ENCODE data around the gene PLIN1. TPM values are rescaled to one million over a fixed set of nuclear protein-coding genes. Genes with fewer than 3 reads are reported as not detected.

Gene PLIN1
- total and polyA plus RNA-seq, 10 of the 15 experiments (the other 5 are each of a cell fraction or from before 2014, with no cell fraction given), result 0.05 to 0.13 (median 0.09) TPM; not detected in 6

DNA sequence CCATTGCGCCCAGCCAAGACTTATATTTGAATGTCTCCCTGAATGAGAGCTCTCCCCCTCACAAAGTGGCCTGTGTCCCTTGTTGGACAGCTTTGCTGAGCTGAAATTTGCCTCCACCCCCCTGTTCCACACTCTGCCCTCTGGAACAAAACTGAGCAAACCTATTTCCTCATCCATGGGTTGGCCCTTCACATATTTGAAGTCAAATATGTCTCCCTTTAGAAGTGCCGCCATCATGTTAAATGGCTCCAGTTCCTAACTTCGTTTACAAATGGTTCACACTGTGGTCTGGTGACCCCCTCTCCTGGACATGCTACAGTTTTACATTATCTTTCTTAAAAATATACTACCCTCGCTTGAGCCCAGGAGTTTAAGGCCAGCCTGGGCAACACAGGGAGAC lies 4.6 kb downstream of the PLIN1 start (continued):
- TF ChIP-seq, protein P1, sequence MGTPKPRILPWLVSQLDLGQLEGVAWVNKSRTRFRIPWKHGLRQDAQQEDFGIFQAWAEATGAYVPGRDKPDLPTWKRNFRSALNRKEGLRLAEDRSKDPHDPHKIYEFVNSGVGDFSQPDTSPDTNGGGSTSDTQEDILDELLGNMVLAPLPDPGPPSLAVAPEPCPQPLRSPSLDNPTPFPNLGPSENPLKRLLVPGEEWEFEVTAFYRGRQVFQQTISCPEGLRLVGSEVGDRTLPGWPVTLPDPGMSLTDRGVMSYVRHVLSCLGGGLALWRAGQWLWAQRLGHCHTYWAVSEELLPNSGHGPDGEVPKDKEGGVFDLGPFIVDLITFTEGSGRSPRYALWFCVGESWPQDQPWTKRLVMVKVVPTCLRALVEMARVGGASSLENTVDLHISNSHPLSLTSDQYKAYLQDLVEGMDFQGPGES (IDR thresholded peaks at IDR 0.05), result no peak
- TF ChIP-seq EZH2 (IDR thresholded peaks at IDR 0.05; ENCODE audit: borderline replicate concordance, control insufficient read depth, low read depth, low read length) (no peak), NR2F1 (conservative IDR thresholded peaks at IDR 0.05) (no peak), MAX (IDR thresholded peaks at IDR 0.05; ENCODE audit: low read depth, low read length) (no peak), SIX5 (IDR thresholded peaks at IDR 0.05; ENCODE audit: low read depth, low read length, severe bottlenecking) (no peak)

GRCh38 chr15:89673165-89673512 lies 6.0 kb downstream of the PLIN1 start:
- H3K27me3 ChIP-seq (replicated peaks in 1 of 2; ENCODE audit: control insufficient read depth in 2 of 2, insufficient read depth in 2 of 2, low read length in 1 of 2), result no peaks in the 10 kb centered on the region
- ChIA-PET SMC1A (ENCODE audit: uncharacterized antibody, unreplicated experiment) (no interaction called here), RAD21 (ENCODE audit: unreplicated experiment) (interaction anchor here (1.5 kb wide), 1 partner anchor 202 kb away, joined by 4 read pairs; no protein-coding TSS in a partner anchor), POLR2A (no interaction called here), CTCF (interaction anchor here (0.6 to 1.4 kb wide), 9 partner anchors 8 to 67 kb away, joined by 3 to 6 read pairs (median 3); no protein-coding TSS in a partner anchor)
- H4K20me1 ChIP-seq (ENCODE audit: control insufficient read depth, insufficient read depth), result no peaks in the 10 kb centered on the region
- no peaks in the 10 kb centered on the region for H3K79me2 ChIP-seq (ENCODE audit: control insufficient read depth, insufficient read depth, low read length)
- H3K9me3 ChIP-seq (replicated peaks; ENCODE audit: control insufficient read depth, insufficient read depth, low read length), result no peaks in the 10 kb centered on the region
- no peaks in the 10 kb centered on the region for H3K36me3 ChIP-seq (ENCODE audit: control insufficient read depth in 2 of 2, insufficient read depth in 2 of 2, low read length in 1 of 2)
- WGBS (ENCODE audit: insufficient coverage, insufficient replicate concordance, low lambda C conversion rate, missing lambda C conversion rate), result 34% methylated on average over 12 of the region's 12 CpGs
- no peak overlapping the region for H3K27ac ChIP-seq (ENCODE audit: control insufficient read depth, insufficient read depth)
- H3K4me2 ChIP-seq (ENCODE audit: control insufficient read depth, insufficient read depth), result no peak overlapping the region
- no peak overlapping the region for H2AFZ ChIP-seq (ENCODE audit: control insufficient read depth, low read depth, low read length)
- no peak overlapping the region for H3K4me3 ChIP-seq
- no peak overlapping the region for H3K9ac ChIP-seq (ENCODE audit: control insufficient read depth, insufficient read depth, low read length)
- H3K4me1 ChIP-seq (ENCODE audit: control insufficient read depth, insufficient read depth, low read length), result no peaks in the 10 kb centered on the region
- BruUV-seq (replicated peaks), result no TSS peak
- ATAC-seq (peak; percentile 89), DNase-seq (ENCODE audit: low read depth, low spot score) (no peak), FAIRE-seq (no peak)
- intact Hi-C loops (cut with micrococcal nuclease; ENCODE audit: unreplicated experiment), result no loop called here
- in situ Hi-C loops (cut with MboI), result no loop called here
- TF ChIP-seq, protein P2, sequence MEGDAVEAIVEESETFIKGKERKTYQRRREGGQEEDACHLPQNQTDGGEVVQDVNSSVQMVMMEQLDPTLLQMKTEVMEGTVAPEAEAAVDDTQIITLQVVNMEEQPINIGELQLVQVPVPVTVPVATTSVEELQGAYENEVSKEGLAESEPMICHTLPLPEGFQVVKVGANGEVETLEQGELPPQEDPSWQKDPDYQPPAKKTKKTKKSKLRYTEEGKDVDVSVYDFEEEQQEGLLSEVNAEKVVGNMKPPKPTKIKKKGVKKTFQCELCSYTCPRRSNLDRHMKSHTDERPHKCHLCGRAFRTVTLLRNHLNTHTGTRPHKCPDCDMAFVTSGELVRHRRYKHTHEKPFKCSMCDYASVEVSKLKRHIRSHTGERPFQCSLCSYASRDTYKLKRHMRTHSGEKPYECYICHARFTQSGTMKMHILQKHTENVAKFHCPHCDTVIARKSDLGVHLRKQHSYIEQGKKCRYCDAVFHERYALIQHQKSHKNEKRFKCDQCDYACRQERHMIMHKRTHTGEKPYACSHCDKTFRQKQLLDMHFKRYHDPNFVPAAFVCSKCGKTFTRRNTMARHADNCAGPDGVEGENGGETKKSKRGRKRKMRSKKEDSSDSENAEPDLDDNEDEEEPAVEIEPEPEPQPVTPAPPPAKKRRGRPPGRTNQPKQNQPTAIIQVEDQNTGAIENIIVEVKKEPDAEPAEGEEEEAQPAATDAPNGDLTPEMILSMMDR (IDR thresholded peaks at IDR 0.05 in 2 of 3, conservative IDR thresholded peaks at IDR 0.05 in 1 of 3; ENCODE audit: control insufficient read depth in 2 of 3, extremely low read depth in 1 of 3, insufficient read depth in 1 of 3, low read depth in 3 of 3, low read length in 3 of 3), result peak; percentile 35 to 74 (median 61); a peak in 5 of 6 replicates
- TF ChIP-seq SREBF1 (IDR thresholded peaks at IDR 0.05; ENCODE audit: low read length) (no peak), STAT3 (IDR thresholded peaks at IDR 0.05; ENCODE audit: low read depth, low read length) (no peak), BHLHE40 (IDR thresholded peaks at IDR 0.05; ENCODE audit: borderline replicate concordance in 1 of 2, low read depth in 2 of 2, low read length in 1 of 2) (no peak), HDGF (IDR thresholded peaks at IDR 0.05) (no peak), EED (IDR thresholded peaks at IDR 0.05; ENCODE audit: low read depth) (no peak)
- TF ChIP-seq, protein P3, sequence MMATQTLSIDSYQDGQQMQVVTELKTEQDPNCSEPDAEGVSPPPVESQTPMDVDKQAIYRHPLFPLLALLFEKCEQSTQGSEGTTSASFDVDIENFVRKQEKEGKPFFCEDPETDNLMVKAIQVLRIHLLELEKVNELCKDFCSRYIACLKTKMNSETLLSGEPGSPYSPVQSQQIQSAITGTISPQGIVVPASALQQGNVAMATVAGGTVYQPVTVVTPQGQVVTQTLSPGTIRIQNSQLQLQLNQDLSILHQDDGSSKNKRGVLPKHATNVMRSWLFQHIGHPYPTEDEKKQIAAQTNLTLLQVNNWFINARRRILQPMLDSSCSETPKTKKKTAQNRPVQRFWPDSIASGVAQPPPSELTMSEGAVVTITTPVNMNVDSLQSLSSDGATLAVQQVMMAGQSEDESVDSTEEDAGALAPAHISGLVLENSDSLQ (IDR thresholded peaks at IDR 0.05), result peak; percentile 16; the same call in 1 of the 2 replicates
